WERI-Rb-1 (cell line): ENCODE measurements around the gene RSF1.

Source experiments
- DNase-seq: peaks from one replicate; pipeline ENCODE4 v3.0.0-alpha.2; 2020
- H3K27ac ChIP-seq: fragments of 250-450 bp; sonication (Bioruptor Pico); 2 replicates; pipeline ENCODE4 v1.5.1; 2020; ENCODE audit warnings: mild to moderate bottlenecking, moderate library complexity
- H3K27me3 ChIP-seq: fragments of 250-450 bp; sonication (Bioruptor Pico); 2 replicates; pipeline ENCODE4 v1.5.1; 2021; ENCODE audit warnings: mild to moderate bottlenecking, low read depth, moderate library complexity; ENCODE audit not compliant: insufficient read depth, severe bottlenecking
- H3K36me3 ChIP-seq: fragments of 250-450 bp; sonication (Bioruptor Pico); 2 replicates; pipeline ENCODE4 v1.5.1; 2020; ENCODE audit warnings: mild to moderate bottlenecking, moderate library complexity
- H3K4me3 ChIP-seq: 2 replicates; pipeline ENCODE4 v1.5.1; 2011; ENCODE audit warnings: low read depth, mild to moderate bottlenecking, control low read depth, low read length
- H3K9me3 ChIP-seq: fragments of 250-450 bp; sonication (Bioruptor Pico); 2 replicates; pipeline ENCODE4 v1.5.1; 2021; ENCODE audit warnings: mild to moderate bottlenecking, moderate library complexity; ENCODE audit not compliant: severe bottlenecking
- TF ChIP-seq, protein P1 (sequence below): IDR thresholded peaks from 2 replicates; pipeline ENCODE4 v1.5.1; 2011; ENCODE audit warnings: low read depth, mild to moderate bottlenecking, control low read depth, inconsistent platforms, low read length

The RSF1 gene

GRCh38 chr11:77705876-77706579, 114.5 kb downstream of the RSF1 start:
- TF ChIP-seq, protein P1, sequence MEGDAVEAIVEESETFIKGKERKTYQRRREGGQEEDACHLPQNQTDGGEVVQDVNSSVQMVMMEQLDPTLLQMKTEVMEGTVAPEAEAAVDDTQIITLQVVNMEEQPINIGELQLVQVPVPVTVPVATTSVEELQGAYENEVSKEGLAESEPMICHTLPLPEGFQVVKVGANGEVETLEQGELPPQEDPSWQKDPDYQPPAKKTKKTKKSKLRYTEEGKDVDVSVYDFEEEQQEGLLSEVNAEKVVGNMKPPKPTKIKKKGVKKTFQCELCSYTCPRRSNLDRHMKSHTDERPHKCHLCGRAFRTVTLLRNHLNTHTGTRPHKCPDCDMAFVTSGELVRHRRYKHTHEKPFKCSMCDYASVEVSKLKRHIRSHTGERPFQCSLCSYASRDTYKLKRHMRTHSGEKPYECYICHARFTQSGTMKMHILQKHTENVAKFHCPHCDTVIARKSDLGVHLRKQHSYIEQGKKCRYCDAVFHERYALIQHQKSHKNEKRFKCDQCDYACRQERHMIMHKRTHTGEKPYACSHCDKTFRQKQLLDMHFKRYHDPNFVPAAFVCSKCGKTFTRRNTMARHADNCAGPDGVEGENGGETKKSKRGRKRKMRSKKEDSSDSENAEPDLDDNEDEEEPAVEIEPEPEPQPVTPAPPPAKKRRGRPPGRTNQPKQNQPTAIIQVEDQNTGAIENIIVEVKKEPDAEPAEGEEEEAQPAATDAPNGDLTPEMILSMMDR: no peak
- no peak overlapping the region for H3K27ac ChIP-seq
- H3K4me3 ChIP-seq: no peak overlapping the region
- no peak for DNase-seq
- no peaks in the 10 kb centered on the region for H3K27me3 ChIP-seq
- no peaks in the 10 kb centered on the region for H3K9me3 ChIP-seq
- H3K36me3 ChIP-seq: peaks cover 12% of the 10 kb centered on the region; the same call in 1 of the 2 replicates

GRCh38 chr11:77705195-77705875, 115.2 kb downstream of the RSF1 start:
- H3K4me3 ChIP-seq: no peak overlapping the region
- H3K36me3 ChIP-seq: peaks cover 12% of the 10 kb centered on the region; the same call in 1 of the 2 replicates
- H3K27ac ChIP-seq: no peak overlapping the region
- TF ChIP-seq, protein P1: no peak
- DNase-seq: no peak
- no peaks in the 10 kb centered on the region for H3K27me3 ChIP-seq
- H3K9me3 ChIP-seq: no peaks in the 10 kb centered on the region

GRCh38 chr11:77704029-77704428, 116.5 kb downstream of the RSF1 start:
- DNase-seq: no peak
- no peak overlapping the region for H3K4me3 ChIP-seq
- TF ChIP-seq, protein P1: no peak
- H3K36me3 ChIP-seq: peaks cover 12% of the 10 kb centered on the region; the same call in 1 of the 2 replicates
- no peak overlapping the region for H3K27ac ChIP-seq
- H3K9me3 ChIP-seq: no peaks in the 10 kb centered on the region
- no peaks in the 10 kb centered on the region for H3K27me3 ChIP-seq

DNA sequence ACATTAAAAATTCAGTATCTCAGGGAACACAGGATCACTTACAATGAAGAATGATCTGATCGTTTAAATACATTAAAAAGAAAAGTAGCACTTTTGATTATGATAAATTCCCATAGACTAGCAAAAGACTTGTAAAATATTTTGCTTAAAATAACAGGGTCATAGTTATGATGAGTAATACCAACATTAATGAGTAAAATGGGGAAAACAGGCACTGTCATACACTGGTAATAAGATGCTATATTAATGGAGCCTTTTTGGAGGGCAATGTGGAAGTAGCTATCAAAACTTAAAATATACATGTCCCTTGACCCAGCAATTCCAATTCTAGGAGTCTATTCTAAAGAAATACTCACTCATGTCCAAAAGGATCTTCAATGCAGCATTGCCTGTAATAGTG, 121.1 kb downstream of the RSF1 start:
- peaks cover 41% of the 10 kb centered on the region for H3K36me3 ChIP-seq

DNA sequence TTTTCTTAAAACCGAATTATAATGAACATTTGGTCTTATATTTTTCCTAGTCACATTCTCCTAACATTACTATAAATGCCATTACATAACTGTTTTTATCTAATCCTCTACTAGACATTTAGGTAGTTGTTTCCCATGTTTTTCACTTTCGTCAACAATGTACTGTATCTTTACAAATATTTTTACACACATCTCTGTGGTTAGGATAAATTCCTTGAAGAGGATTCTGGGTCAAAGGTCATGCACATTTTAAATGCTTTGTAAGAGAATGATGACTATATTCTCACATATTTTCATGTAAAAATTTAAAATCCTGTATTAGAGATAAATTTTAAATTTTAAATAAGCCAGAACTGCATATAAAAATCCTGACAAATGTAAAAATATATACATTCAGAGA, 121.6 kb downstream of the RSF1 start:
- Histone ChIP-seq H3K9me3 (no peaks in the 10 kb centered on the region), H3K4me3 (no peak overlapping the region), H3K27me3 (no peaks in the 10 kb centered on the region), H3K27ac (no peak overlapping the region), H3K36me3 (peaks cover 39% of the 10 kb centered on the region)
- TF ChIP-seq, protein P1: no peak
- DNase-seq: no peak

More for the DNA sequence above, 121.1 kb downstream of the RSF1 start:
- DNase-seq: no peak
- TF ChIP-seq, protein P1: no peak
- Histone ChIP-seq H3K27ac (no peak overlapping the region), H3K27me3 (no peaks in the 10 kb centered on the region), H3K4me3 (no peak overlapping the region), H3K9me3 (no peaks in the 10 kb centered on the region)
